Type B pancreatic cell (in vitro differentiated cells): ENCODE results near the gene TOR1AIP2. TPM values are rescaled to one million over a fixed set of nuclear protein-coding genes. Genes with fewer than 3 reads are reported as not detected.
A peak's percentile ranks its signal among the peaks of the same experiment; 100 is the strongest.

Experiments
- DNase-seq: peaks from one replicate; pipeline ENCODE4 v3.0.0; 2021; ENCODE audit warnings: mixed read lengths; ENCODE audit not compliant: unreplicated experiment; ENCODE audit errors: extremely low spot score
- H3K27ac Mint-ChIP-seq: 2 replicates; pipeline ENCODE4 v1.8.0; 2021; ENCODE audit warnings: mild to moderate bottlenecking, mixed read lengths
- H3K27me3 Mint-ChIP-seq: 2 replicates; pipeline ENCODE4 v1.8.0; 2021; ENCODE audit warnings: mixed read lengths
- H3K36me3 Mint-ChIP-seq: 2 replicates; pipeline ENCODE4 v1.8.0; 2021; ENCODE audit warnings: mixed read lengths
- H3K4me1 Mint-ChIP-seq: one replicate; pipeline ENCODE4 v1.8.0; 2021; ENCODE audit warnings: mixed read lengths; ENCODE audit not compliant: unreplicated experiment
- H3K4me3 Mint-ChIP-seq: 2 replicates; pipeline ENCODE4 v1.8.0; 2021; ENCODE audit warnings: mild to moderate bottlenecking, mixed read lengths
- H3K9me3 Mint-ChIP-seq: 2 replicates; pipeline ENCODE4 v1.8.0; 2021; ENCODE audit warnings: mixed read lengths
- CTCF ChIP-seq: fragments of 200-600 bp; sonication (generic); conservative IDR thresholded peaks from 2 replicates; pipeline ENCODE4 v1.5.0; 2021; ENCODE audit warnings: antibody characterized with exemption, mild to moderate bottlenecking
- total RNA-seq: library from RNA; stranded (reverse); gene quantifications from 2 replicates; pipeline ENCODE4 v1.2.1, GENCODE V29; 2021; ENCODE audit warnings: low replicate concordance

TOR1AIP2 gene
- total RNA-seq, 1 donor from 2014 or later, result 90.6 TPM

GRCh38 chr1:179814546-179814838, 63.1 kb downstream of the TOR1AIP2 start:
- DNase-seq, result no peak
- H3K4me3 Mint-ChIP-seq, result peak overlapping the region; percentile 94
- no peaks in the 10 kb centered on the region for H3K9me3 Mint-ChIP-seq
- TF ChIP-seq CTCF, result no peak
- no peaks in the 10 kb centered on the region for H3K36me3 Mint-ChIP-seq
- H3K4me1 Mint-ChIP-seq, result peaks cover 24% of the 10 kb centered on the region
- peak overlapping the region; percentile 88 for H3K27ac Mint-ChIP-seq
- peaks cover 24% of the 10 kb centered on the region for H3K27me3 Mint-ChIP-seq

- Mint-ChIP-seq H3K4me3 (peak overlapping the region; percentile 94), H3K9me3 (no peaks in the 10 kb centered on the region), H3K27ac (peak overlapping the region; percentile 88), H3K36me3 (no peaks in the 10 kb centered on the region), H3K4me1 (peaks cover 24% of the 10 kb centered on the region), H3K27me3 (peaks cover 24% of the 10 kb centered on the region)
- TF ChIP-seq CTCF, result no peak
- DNase-seq, result no peak
Measured at GRCh38 chr1:179813626-179814545, 63.7 kb downstream of the TOR1AIP2 start.

DNA sequence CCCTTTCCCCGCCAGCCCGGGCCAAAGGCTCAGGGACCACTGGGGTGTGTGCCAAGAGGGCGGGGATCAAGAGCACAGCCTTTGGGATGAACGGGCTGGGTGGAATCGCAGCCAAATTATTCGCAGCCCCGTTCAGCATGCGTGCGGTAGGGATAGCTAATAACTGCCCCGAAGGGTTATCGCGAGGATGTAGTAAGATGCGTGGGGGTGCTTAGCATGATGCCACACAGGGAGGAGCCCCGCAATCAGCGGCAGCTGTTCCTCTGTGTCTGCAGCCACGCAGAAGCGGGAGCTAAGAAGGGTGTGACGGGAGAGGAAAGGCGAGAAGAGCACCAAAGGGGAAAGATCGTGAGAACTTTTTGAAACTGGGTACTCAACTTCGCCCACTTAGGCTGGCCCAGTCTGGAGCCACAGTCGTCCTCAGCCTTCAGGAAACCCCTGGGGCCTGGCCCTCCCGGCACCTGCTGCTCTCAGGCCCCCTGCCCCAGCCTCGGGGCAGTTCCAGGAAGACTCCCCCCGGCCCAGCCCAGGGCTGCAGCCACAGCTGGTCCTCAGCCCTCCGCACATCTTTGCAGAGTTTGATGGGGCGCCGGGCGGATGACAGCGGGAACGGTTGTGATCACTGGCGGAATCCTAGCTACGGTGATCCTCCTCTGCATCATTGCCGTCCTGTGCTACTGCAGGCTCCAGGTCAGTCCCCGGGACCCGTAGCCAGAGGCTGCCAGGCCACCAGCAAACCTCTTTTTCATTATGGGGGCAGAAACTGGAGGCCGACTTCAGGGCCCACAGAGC, 64.9 kb downstream of the TOR1AIP2 start:
- no peaks in the 10 kb centered on the region for H3K36me3 Mint-ChIP-seq
- peaks cover 24% of the 10 kb centered on the region for H3K27me3 Mint-ChIP-seq
- H3K4me3 Mint-ChIP-seq, result no peak overlapping the region
- no peak for TF ChIP-seq CTCF
- H3K27ac Mint-ChIP-seq, result no peak overlapping the region
- DNase-seq, result no peak
- no peaks in the 10 kb centered on the region for H3K9me3 Mint-ChIP-seq
- peaks cover 24% of the 10 kb centered on the region for H3K4me1 Mint-ChIP-seq

- Mint-ChIP-seq H3K4me1 (peaks cover 21% of the 10 kb centered on the region), H3K27me3 (peaks cover 21% of the 10 kb centered on the region), H3K27ac (no peak overlapping the region), H3K4me3 (no peak overlapping the region), H3K36me3 (no peaks in the 10 kb centered on the region), H3K9me3 (no peaks in the 10 kb centered on the region)
- TF ChIP-seq CTCF, result no peak
- DNase-seq, result no peak
Measured at GRCh38 chr1:179810367-179810715, 67.3 kb downstream of the TOR1AIP2 start.

- Mint-ChIP-seq H3K4me3 (peak overlapping the region; percentile 9), H3K9me3 (no peaks in the 10 kb centered on the region), H3K27me3 (peaks cover 21% of the 10 kb centered on the region), H3K36me3 (no peaks in the 10 kb centered on the region), H3K27ac (peak overlapping the region; percentile 3), H3K4me1 (peaks cover 15% of the 10 kb centered on the region)
- peak; percentile 94 for TF ChIP-seq CTCF
- no peak for DNase-seq
Measured at GRCh38 chr1:179809506-179810366, 67.9 kb downstream of the TOR1AIP2 start.
